ENCODE data around the gene DIP2C. TPM values are rescaled to one million over a fixed set of nuclear protein-coding genes. Genes with fewer than 3 reads are reported as not detected.
A peak's percentile ranks its signal among the peaks of the same experiment; 100 is the strongest.
"Not testable (repeated sequence)": the region's sequence is repeated elsewhere in the genome, so short reads cannot be mapped to it uniquely, and the experiment has no call there.

The DIP2C gene
- total and polyA plus RNA-seq, 3 donors from 2014 or later = 14.9 to 43.4 (median 30.1) TPM

DNA sequence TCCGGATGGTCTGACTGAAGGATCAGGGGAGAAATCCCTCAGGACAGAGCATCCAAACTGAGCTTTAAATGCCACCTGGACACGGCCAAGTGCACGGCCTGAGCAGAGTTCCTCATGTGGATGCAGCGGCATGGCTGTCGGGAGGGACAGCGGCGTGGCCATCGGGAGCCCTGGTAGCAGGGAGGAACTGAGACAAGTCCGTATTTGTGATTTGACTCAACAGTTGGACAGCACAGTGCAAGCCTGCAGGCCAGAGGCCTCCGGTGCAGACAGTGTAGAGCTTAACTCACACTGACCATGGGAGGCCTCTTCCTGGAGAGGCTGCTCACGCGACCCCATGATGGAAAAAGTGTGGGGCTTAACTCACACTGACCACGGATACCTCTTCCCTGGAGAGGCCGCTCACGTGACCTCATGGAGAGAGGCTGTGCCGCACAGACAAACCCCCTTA, 207.4 kb downstream of the DIP2C start:
- Histone ChIP-seq H3K4me1 (peaks cover 28% of the 10 kb centered on the region), H3K36me3 (ENCODE audit: low read depth, missing control alignments) (no peaks in the 10 kb centered on the region), H3K27me3 (no peaks in the 10 kb centered on the region), H3K9me3 (no peaks in the 10 kb centered on the region), H3K27ac (no peak overlapping the region), H3K4me3 (no peak overlapping the region)
- 87 to 92% methylated on average over 14 to 16 of the region's 16 CpGs for WGBS, 2 donors
- intact Hi-C loops (cut with DNase I; ENCODE audit: low total_unique reads) = no loop called here
- no peak for DNase-seq
- TF ChIP-seq, protein P1, sequence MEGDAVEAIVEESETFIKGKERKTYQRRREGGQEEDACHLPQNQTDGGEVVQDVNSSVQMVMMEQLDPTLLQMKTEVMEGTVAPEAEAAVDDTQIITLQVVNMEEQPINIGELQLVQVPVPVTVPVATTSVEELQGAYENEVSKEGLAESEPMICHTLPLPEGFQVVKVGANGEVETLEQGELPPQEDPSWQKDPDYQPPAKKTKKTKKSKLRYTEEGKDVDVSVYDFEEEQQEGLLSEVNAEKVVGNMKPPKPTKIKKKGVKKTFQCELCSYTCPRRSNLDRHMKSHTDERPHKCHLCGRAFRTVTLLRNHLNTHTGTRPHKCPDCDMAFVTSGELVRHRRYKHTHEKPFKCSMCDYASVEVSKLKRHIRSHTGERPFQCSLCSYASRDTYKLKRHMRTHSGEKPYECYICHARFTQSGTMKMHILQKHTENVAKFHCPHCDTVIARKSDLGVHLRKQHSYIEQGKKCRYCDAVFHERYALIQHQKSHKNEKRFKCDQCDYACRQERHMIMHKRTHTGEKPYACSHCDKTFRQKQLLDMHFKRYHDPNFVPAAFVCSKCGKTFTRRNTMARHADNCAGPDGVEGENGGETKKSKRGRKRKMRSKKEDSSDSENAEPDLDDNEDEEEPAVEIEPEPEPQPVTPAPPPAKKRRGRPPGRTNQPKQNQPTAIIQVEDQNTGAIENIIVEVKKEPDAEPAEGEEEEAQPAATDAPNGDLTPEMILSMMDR (IDR thresholded peaks at IDR 0.05) = no peak
- TF ChIP-seq POLR2A (IDR thresholded peaks at IDR 0.05) = no peak

DNA sequence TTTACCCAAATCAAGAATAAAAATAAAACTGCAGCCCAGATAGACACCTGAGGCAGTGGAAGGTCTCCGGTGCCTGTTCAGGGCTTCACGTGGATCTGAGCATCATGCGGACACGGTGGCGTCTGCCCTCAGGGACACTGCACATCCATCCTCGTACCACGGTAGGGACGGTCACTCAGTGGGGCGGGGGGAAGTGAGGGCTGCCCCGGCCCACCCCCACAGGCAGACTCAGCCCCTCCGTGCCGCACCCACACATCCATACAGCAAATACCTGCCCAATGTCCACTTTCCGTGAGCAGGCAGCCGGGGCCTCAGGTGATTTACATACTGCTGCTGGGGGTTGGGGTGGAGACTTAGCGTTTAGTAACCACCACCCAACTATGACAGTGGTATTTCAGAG, 207.8 kb downstream of the DIP2C start:
- no peaks in the 10 kb centered on the region for H3K27me3 ChIP-seq
- TF ChIP-seq, protein P1 (IDR thresholded peaks at IDR 0.05) = no peak
- TF ChIP-seq POLR2A (IDR thresholded peaks at IDR 0.05) = no peak
- intact Hi-C loops (cut with DNase I; ENCODE audit: low total_unique reads) = no loop called here
- H3K27ac ChIP-seq = no peak overlapping the region
- no peaks in the 10 kb centered on the region for H3K36me3 ChIP-seq (ENCODE audit: low read depth, missing control alignments)
- H3K4me1 ChIP-seq = peaks cover 25% of the 10 kb centered on the region
- no peaks in the 10 kb centered on the region for H3K9me3 ChIP-seq
- DNase-seq = no peak
- 91 to 95% methylated on average over 14 to 15 of the region's 15 CpGs for WGBS, 2 donors
- H3K4me3 ChIP-seq = no peak overlapping the region

DNA sequence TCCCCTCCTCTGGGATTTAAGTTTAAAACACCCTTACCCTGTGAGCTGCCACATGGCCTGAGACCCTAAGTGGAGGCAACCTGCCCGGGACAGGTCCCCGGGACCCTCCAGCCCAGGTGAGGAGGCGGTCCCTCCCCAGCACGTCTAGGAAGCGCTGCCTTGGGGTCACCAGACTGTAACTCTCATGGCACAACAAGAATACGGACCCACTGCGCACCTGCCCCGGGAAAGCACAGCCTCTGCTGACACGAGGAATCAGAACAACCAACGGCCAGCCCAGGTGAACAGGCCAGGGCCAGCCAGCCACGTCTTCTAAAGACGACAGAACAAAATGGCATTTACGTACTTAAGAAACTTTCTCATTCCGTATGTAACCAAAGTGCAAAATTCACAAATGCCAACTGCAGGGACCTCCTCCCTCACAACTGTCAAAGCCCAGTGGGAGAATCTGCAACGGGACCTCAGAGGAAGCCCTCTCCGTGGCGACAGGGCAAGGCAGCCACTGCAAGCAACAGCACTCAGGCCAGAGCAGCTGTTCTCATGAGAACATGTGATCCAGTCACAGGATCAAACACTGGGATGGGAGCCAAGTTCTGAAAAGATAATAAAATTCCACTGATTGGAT, 208.4 kb downstream of the DIP2C start:
- Histone ChIP-seq H3K27me3 (no peaks in the 10 kb centered on the region), H3K36me3 (ENCODE audit: low read depth, missing control alignments) (no peaks in the 10 kb centered on the region), H3K4me1 (peaks cover 24% of the 10 kb centered on the region), H3K9me3 (no peaks in the 10 kb centered on the region), H3K4me3 (no peak overlapping the region), H3K27ac (no peak overlapping the region)
- peak; percentile 67 for DNase-seq
- no peak for TF ChIP-seq POLR2A (IDR thresholded peaks at IDR 0.05)
- TF ChIP-seq, protein P1 (IDR thresholded peaks at IDR 0.05) = no peak
- 65 to 73% methylated on average over 12 to 17 of the region's 17 CpGs for WGBS, 2 donors
- intact Hi-C loops (cut with DNase I; ENCODE audit: low total_unique reads) = no loop called here

DNA sequence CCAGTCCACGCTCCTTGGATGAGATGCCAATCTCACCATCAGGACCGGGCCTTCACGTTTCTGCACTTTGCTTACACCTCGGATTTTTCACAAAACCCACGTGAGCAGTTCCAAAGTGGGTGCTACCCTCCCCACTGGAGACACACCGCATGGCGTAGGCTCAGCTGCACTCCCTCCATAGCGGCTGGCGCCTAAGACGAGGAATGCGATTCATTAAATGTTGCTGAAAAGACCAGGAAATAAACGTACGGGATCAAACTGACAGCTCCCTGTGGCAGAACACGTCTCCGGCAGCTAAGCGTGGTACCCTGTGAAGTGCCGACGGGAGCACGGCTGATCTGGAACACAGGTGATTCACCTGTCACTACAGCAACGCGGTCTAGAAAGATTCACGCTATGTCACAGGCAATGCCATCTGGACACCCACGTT, 209.0 kb downstream of the DIP2C start:
- Histone ChIP-seq H3K9me3 (no peaks in the 10 kb centered on the region), H3K4me3 (no peak overlapping the region), H3K4me1 (peaks cover 20% of the 10 kb centered on the region), H3K36me3 (ENCODE audit: low read depth, missing control alignments) (no peaks in the 10 kb centered on the region), H3K27ac (no peak overlapping the region), H3K27me3 (no peaks in the 10 kb centered on the region)
- intact Hi-C loops (cut with DNase I; ENCODE audit: low total_unique reads) = no loop called here
- WGBS, 2 donors = 93 to 94% methylated on average over 22 to 23 of the region's 23 CpGs
- DNase-seq = no peak
- TF ChIP-seq, protein P1 (IDR thresholded peaks at IDR 0.05) = no peak
- TF ChIP-seq POLR2A (IDR thresholded peaks at IDR 0.05) = no peak

DNA sequence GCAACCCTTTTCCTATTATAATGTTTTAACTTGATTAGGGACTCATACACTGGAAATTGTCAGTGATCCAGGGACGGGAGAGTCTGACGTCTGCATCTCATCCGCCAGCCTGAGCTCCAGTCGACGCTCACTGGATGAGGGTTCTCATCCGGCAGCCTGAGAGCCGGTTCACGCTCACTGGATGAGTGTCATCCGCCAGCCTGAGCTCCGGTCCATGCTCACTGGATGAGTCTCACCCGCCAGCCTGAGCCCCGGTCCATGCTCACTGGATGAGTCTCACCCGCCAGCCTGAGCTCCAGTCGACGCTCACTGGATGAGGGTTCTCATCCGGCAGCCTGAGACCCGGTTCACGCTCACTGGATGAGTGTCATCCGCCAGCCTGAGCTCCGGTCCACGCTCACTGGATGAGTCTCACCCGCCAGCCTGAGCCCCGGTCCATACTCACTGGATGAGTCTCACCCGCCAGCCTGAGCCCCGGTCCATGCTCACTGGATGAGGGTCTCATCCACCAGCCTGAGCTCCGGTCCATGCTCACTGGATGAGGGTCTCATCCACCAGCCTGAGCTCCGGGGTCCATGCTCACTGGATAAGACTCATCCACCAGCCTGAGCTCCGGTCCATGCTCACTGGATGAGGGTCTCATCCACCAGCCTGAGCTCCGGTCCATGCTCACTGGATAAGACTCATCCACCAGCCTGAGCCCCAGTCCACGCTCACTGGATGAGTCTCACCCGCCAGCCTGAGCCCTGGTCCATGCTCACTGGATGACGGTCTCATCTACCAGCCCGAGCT, 209.6 kb downstream of the DIP2C start:
- DNase-seq; H3K27me3 ChIP-seq; H3K4me3 ChIP-seq; H3K27ac ChIP-seq; intact Hi-C loops (cut with DNase I; ENCODE audit: low total_unique reads); H3K9me3 ChIP-seq; H3K36me3 ChIP-seq (ENCODE audit: low read depth, missing control alignments): not testable (repeated sequence)
- WGBS, 2 donors = 96% methylated on average over 21 to 33 of the region's 33 CpGs
- H3K4me1 ChIP-seq = peaks cover 18% of the 10 kb centered on the region

Data from testis (tissue), 3 donors.